Ovary (tissue), 9 donors: ENCODE measurements around the gene LRGUK. TPM values are rescaled to one million over a fixed set of nuclear protein-coding genes. Genes with fewer than 3 reads are reported as not detected.
"Not testable (repeated sequence)": the region's sequence is repeated elsewhere in the genome, so short reads cannot be mapped to it uniquely, and the experiment has no call there.

ENCODE experiments used
- DNase-seq, 5 donors: peaks; one replicate each; pipeline ENCODE4 v3.0.0-alpha.2; 2019 to 2020
- H3K27ac ChIP-seq, 2 donors: fragments of 200-600 bp; one replicate each; pipeline versions ENCODE4 v1.5.1 to v1.8.0; 2019 to 2022
- H3K27me3 ChIP-seq: fragments of 200-600 bp; one replicate; pipeline ENCODE4 v1.8.0; 2022
- H3K36me3 ChIP-seq: fragments of 200-600 bp; sonication (generic); one replicate; pipeline ENCODE4 v1.5.1; 2019
- H3K4me1 ChIP-seq: one replicate; pipeline ENCODE4 v1.8.1; 2013; ENCODE audit warnings: mild to moderate bottlenecking, moderate library complexity; ENCODE audit not compliant: insufficient read depth
- H3K4me3 ChIP-seq: fragments of 200-600 bp; sonication (generic); one replicate; pipeline ENCODE4 v1.5.1; 2017
- H3K9me3 ChIP-seq, 2 donors: fragments of 200-600 bp in 1 of 2; sonication (generic) in 1 of 2; one replicate each; pipeline versions ENCODE4 v1.5.1 to v1.8.1; 2013 to 2019; ENCODE audit warnings: mild to moderate bottlenecking in 1 of 2, moderate library complexity in 1 of 2
- EP300 ChIP-seq: sonication (generic); formaldehyde crosslinking; IDR thresholded peaks from one replicate; pipeline ENCODE4 v1.6.1; 2017; ENCODE audit warnings: antibody characterized with exemption
- POLR2A ChIP-seq: fragments of 450-650 bp; IDR thresholded peaks from one replicate; pipeline ENCODE4 v1.6.1; 2017; ENCODE audit warnings: antibody characterized with exemption, mild to moderate bottlenecking, moderate library complexity
- WGBS, 3 donors: extraction: QIAGEN DNeasy Blood & Tissue Kit in 1 of 3; methylation state at CpG; one replicate each; pipeline versions ENCODE4 v1.1.5 to v1.1.7; 2013 to 2017; 5-methylcytosine and 5-hydroxymethylcytosine counted together
- intact Hi-C, 4 donors: fragments of 100-400 bp; cut with DNase I; formaldehyde crosslinking; loops; one replicate each; pipeline versions ENCODE4 v1.11.0 to v1.15.1; 2022 to 2023
- polyA plus RNA-seq, 2 donors: library from polyadenylated mRNA; stranded (reverse); fragments of 200-250 nt in 1 of 2; fragments of 350-450 nt in 1 of 2; fragmentation: Illumina TruSeq in 1 of 2; extraction: RNeasy Lipid Tissue Mini Kit (QIAGEN cat#74804) in 1 of 2; gene quantifications; one replicate each; pipeline ENCODE4 v1.2.3, GENCODE V29; 2013 to 2014
- total RNA-seq, 7 donors: library from RNA; depleted of rRNA in 2 of 7; stranded (reverse); fragments of >200 nt in 2 of 7; fragmentation: NEBNext Ultra II Directional in 3 of 7; extraction: Animal tissue kit (Norgen Biotek cat#: 25700) in 3 of 7; gene quantifications; one replicate each; pipeline versions ENCODE4 v1.1.0 to v1.2.4, GENCODE V29; 2016 to 2023
- TF ChIP-seq, protein P1 (sequence below), 3 donors: fragments of 450-650 bp in 2 of 3; fragments of 200-600 bp in 1 of 3; IDR thresholded peaks; one replicate each; pipeline versions ENCODE4 v1.5.1 to v1.8.0; 2016 to 2022; ENCODE audit warnings: antibody characterized with exemption in 3 of 3, mild to moderate bottlenecking in 1 of 3
- donor health status: DM: no; HTN: no; CAD: no; lungs with moderate emphysema.
- donor health status: DM: no; HTN: no; CAD: no.
- donor health status: Bipolar disorder and iron deficiency.
- donor health status: DM: yes; HTN: yes; CAD: no.
- donor health status: DM: no; HTN: no; CAD: no.
- donor health status: DM: yes; HTN: yes; CAD: no.

Gene LRGUK
- total and polyA plus RNA-seq, 9 donors = 0.11 to 7.0 (median 0.56) TPM

DNA sequence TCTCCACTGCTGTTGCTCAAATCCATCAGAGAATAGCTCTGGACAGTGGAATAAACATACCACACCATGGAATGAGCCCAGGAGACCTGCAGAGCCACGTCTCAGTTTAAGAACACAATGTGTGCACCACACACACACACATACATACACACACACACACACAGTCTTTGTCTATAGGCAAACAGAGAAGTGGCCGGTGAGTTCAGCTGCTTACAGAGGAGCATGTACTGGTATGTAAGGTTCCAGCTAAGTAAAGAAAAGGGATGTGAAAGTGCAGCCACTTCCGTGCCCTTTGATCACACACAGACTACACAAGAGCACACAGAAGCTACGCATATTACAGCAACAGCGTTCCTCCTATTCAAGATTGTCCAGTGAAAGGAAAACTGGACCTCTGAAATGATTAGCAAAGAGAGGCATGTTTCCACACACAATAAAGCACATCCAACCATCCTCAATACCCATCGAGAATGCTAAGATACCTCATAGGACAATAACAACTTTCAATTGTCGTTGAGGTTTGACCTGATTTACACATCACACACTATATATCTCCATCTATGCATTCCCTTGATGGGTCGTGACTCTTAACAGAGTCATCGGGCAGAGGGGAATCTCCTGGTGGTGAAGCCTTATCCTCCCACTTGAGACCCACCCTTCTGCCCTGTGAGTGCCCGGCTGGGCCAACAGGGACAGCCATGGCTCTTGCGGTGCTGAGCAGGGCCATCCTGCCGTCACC lies 166.0 kb downstream of the LRGUK start:
- Histone ChIP-seq H3K4me3 (no peak overlapping the region), H3K27ac (no peak overlapping the region), H3K4me1 (no peaks in the 10 kb centered on the region), H3K27me3 (no peaks in the 10 kb centered on the region), H3K9me3 (no peaks in the 10 kb centered on the region), H3K36me3 (no peaks in the 10 kb centered on the region)
- no peak for DNase-seq
- intact Hi-C loops = loop anchor here in 1 of 4 donors (10.0 kb wide), 1 partner anchor 1388 kb away; no protein-coding TSS in a partner anchor
- WGBS, 3 donors = 88 to 92% (median 89%) methylated on average over 12 of the region's 12 CpGs
- TF ChIP-seq POLR2A (no peak), EP300 (no peak)
- TF ChIP-seq, protein P1, sequence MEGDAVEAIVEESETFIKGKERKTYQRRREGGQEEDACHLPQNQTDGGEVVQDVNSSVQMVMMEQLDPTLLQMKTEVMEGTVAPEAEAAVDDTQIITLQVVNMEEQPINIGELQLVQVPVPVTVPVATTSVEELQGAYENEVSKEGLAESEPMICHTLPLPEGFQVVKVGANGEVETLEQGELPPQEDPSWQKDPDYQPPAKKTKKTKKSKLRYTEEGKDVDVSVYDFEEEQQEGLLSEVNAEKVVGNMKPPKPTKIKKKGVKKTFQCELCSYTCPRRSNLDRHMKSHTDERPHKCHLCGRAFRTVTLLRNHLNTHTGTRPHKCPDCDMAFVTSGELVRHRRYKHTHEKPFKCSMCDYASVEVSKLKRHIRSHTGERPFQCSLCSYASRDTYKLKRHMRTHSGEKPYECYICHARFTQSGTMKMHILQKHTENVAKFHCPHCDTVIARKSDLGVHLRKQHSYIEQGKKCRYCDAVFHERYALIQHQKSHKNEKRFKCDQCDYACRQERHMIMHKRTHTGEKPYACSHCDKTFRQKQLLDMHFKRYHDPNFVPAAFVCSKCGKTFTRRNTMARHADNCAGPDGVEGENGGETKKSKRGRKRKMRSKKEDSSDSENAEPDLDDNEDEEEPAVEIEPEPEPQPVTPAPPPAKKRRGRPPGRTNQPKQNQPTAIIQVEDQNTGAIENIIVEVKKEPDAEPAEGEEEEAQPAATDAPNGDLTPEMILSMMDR (IDR thresholded peaks at IDR 0.05) = no peak

DNA sequence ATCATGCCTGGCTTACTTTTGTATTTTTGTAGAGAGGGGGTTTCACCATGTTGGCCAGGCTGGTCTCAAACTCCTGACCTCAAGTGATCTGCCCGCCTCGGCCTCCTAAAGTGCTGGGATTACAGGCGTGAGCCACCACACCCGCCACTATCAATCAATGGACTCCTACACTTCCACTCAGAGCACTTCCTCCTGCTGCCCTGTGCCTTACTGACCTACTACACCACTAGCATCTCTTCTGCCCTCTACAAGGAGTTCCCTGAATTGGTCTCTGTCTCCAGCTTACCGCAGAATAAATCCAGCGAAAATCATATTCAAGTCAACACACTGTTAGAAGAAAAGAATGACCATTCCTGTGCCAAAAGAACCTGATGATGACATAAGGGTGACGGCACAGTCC lies 168.8 kb downstream of the LRGUK start:
- not testable (repeated sequence) for H3K27me3 ChIP-seq, H3K36me3 ChIP-seq, H3K27ac ChIP-seq, H3K4me1 ChIP-seq, DNase-seq, H3K4me3 ChIP-seq, H3K9me3 ChIP-seq
- WGBS, 3 donors = 84 to 92% (median 87%) methylated on average over 7 of the region's 7 CpGs
- intact Hi-C loops = loop anchor here in 1 of 4 donors (10.0 kb wide), 1 partner anchor 1391 kb away; no protein-coding TSS in a partner anchor

DNA sequence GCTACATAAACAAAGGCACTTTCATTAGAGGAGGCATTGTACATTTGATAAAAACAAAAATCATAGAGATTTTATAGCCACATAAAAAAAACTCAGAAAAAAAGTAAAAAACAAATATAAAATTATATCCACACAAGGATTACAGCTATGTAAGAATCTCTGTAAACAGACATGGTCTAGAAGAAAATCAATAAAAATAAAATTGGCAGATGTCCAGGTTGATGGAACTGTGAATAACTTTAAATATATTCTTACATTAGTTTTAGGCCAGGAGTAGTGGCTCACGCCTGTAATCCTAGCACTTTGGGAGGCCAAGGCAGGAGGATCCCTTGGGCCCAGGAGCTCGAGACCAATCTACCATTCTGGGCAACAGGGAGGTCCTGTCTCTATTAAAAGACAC lies 170.3 kb downstream of the LRGUK start:
- 93 to 97% (median 94%) methylated on average over 2 of the region's 2 CpGs for WGBS, 3 donors
- H3K27ac ChIP-seq = no peak overlapping the region

DNA sequence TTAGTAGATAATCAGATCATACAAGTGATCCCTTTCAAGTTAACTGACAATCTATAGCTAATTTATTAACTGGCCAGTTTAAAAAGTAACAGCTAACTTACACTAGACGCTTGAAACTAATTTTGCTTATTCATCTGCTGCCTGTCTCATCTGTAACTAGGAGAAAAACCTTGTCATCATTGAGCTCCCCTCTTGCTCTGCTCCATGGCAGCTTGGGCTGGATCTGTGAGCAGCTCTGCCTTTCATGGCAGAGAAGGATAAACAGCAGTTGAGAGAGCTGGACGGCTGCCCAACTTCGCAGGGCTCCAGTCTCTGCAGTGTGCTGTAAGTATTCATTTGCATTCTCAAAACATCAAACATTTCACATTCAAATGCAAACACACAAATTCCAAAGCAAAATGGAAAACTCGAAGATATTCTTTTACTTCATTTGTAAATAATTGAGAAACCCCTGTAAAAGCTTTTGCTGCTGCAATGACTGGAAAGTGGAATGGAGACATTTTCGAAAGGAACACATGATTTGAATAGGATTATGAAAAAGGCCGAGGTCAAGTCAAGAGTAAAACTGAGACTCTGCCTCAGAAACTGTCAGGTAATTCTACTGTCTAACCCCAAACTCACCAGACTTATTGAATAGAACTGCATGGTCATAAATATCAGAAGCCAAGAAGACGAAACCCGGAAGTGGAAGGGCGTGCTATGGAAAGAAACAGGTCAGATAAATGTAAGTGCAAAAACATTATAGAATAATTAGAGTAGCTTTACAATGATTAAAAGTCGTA lies 172.0 kb downstream of the LRGUK start:
- TF ChIP-seq POLR2A (no peak), EP300 (no peak)
- TF ChIP-seq, protein P1 (IDR thresholded peaks at IDR 0.05) = no peak
- H3K4me3 ChIP-seq = no peak overlapping the region
- no peaks in the 10 kb centered on the region for H3K27me3 ChIP-seq
- intact Hi-C loops = loop anchor here in 1 of 4 donors (10.0 kb wide), 1 partner anchor 1394 kb away; no protein-coding TSS in a partner anchor
- no peaks in the 10 kb centered on the region for H3K36me3 ChIP-seq
- peak; percentile 20 to 66 (median 50) for DNase-seq
- no peak overlapping the region for H3K27ac ChIP-seq
- H3K4me1 ChIP-seq = no peaks in the 10 kb centered on the region
- 34 to 49% (median 47%) methylated on average over 10 of the region's 10 CpGs for WGBS, 3 donors
- H3K9me3 ChIP-seq = no peaks in the 10 kb centered on the region

More for the DNA sequence above, 170.3 kb downstream of the LRGUK start:
- H3K4me1 ChIP-seq = no peaks in the 10 kb centered on the region
- intact Hi-C loops = loop anchor here in 1 of 4 donors (10.0 kb wide), 1 partner anchor 1393 kb away; no protein-coding TSS in a partner anchor
- TF ChIP-seq, protein P1 (IDR thresholded peaks at IDR 0.05) = no peak
- no peaks in the 10 kb centered on the region for H3K27me3 ChIP-seq
- no peaks in the 10 kb centered on the region for H3K9me3 ChIP-seq
- H3K4me3 ChIP-seq = no peak overlapping the region
- DNase-seq = no peak
- H3K36me3 ChIP-seq = no peaks in the 10 kb centered on the region
